ENCODE data around the gene CYP2J2.
"Not testable (repeated sequence)": the region's sequence is repeated elsewhere in the genome, so short reads cannot be mapped to it uniquely, and the experiment has no call there.

CYP2J2 gene

GRCh38 chr1:59919746-59920145 is 6.8 kb downstream of the CYP2J2 start:
- DNase-seq (ENCODE audit: low read depth in 2 of 3, low spot score in 2 of 3), result no peak

GRCh38 chr1:59917785-59918180 is 8.8 kb downstream of the CYP2J2 start:
- no peak for DNase-seq (ENCODE audit: low read depth in 2 of 3, low spot score in 2 of 3)

GRCh38 chr1:59917026-59917784 is 9.4 kb downstream of the CYP2J2 start:
- no peak for DNase-seq (ENCODE audit: low read depth in 2 of 3, low spot score in 2 of 3)

GRCh38 chr1:59915516-59915915 is 11.1 kb downstream of the CYP2J2 start:
- no peak for DNase-seq (ENCODE audit: low read depth in 2 of 3, low spot score in 2 of 3)

GRCh38 chr1:59914791-59915286 is 11.7 kb downstream of the CYP2J2 start:
- not testable (repeated sequence) for DNase-seq (ENCODE audit: low read depth in 2 of 3, low spot score in 2 of 3)

- DNase-seq (ENCODE audit: low read depth in 2 of 3, low spot score in 2 of 3), result no peak
Measured at GRCh38 chr1:59908682-59909081, 17.9 kb downstream of the CYP2J2 start.

- no peak for DNase-seq (ENCODE audit: low read depth in 2 of 3, low spot score in 2 of 3)
Measured at GRCh38 chr1:59908084-59908483, 18.5 kb downstream of the CYP2J2 start.

GRCh38 chr1:59906931-59907330 is 19.6 kb downstream of the CYP2J2 start:
- DNase-seq (ENCODE audit: low read depth in 2 of 3, low spot score in 2 of 3), result no peak

- DNase-seq (ENCODE audit: low read depth in 2 of 3, low spot score in 2 of 3), result no peak
Measured at GRCh38 chr1:59903141-59903754, 23.3 kb downstream of the CYP2J2 start.

GRCh38 chr1:59901770-59902388 is 24.7 kb downstream of the CYP2J2 start:
- no peak for DNase-seq (ENCODE audit: low read depth in 2 of 3, low spot score in 2 of 3)

GRCh38 chr1:59900640-59901039 is 25.9 kb downstream of the CYP2J2 start:
- DNase-seq (ENCODE audit: low read depth in 2 of 3, low spot score in 2 of 3), result no peak

- DNase-seq (ENCODE audit: low read depth in 2 of 3, low spot score in 2 of 3), result no peak
Measured at GRCh38 chr1:59898927-59899326, 27.6 kb downstream of the CYP2J2 start.

- DNase-seq (ENCODE audit: low read depth in 2 of 3, low spot score in 2 of 3), result no peak
Measured at GRCh38 chr1:59897165-59897564, 29.4 kb downstream of the CYP2J2 start.

- no peak for DNase-seq (ENCODE audit: low read depth in 2 of 3, low spot score in 2 of 3)
Measured at GRCh38 chr1:59892841-59893811, 33.4 kb downstream of the CYP2J2 start.

- DNase-seq (ENCODE audit: low read depth in 2 of 3, low spot score in 2 of 3), result no peak
Measured at GRCh38 chr1:59885160-59885832, 41.3 kb downstream of the CYP2J2 start.

GRCh38 chr1:59880735-59881134 is 45.8 kb downstream of the CYP2J2 start:
- DNase-seq (ENCODE audit: low read depth in 2 of 3, low spot score in 2 of 3), result no peak

GRCh38 chr1:59879996-59880505 is 46.5 kb downstream of the CYP2J2 start:
- DNase-seq (ENCODE audit: low read depth in 2 of 3, low spot score in 2 of 3), result no peak

GRCh38 chr1:59879574-59879973 is 47.0 kb downstream of the CYP2J2 start:
- no peak for DNase-seq (ENCODE audit: low read depth in 2 of 3, low spot score in 2 of 3)

- DNase-seq (ENCODE audit: low read depth in 2 of 3, low spot score in 2 of 3), result no peak
Measured at GRCh38 chr1:59878370-59878769, 48.2 kb downstream of the CYP2J2 start.

- DNase-seq (ENCODE audit: low read depth in 2 of 3, low spot score in 2 of 3), result no peak
Measured at GRCh38 chr1:59877108-59877682, 49.4 kb downstream of the CYP2J2 start.

Measured in activated CD8-positive, alpha-beta memory T cell treated with anti-CD3 and anti-CD28 coated beads for 48 hours (primary cell).